HG03439 (cell line): ENCODE results near the gene USP36.
"Not testable (repeated sequence)": the region's sequence is repeated elsewhere in the genome, so short reads cannot be mapped to it uniquely, and the experiment has no call there.

Source experiments
- ATAC-seq: cut with Tn5 transposase; IDR thresholded peaks from one replicate; pipeline ENCODE4 v1.9.1; 2021; ENCODE audit warnings: mild to moderate bottlenecking, moderate library complexity; ENCODE audit not compliant: unreplicated experiment

USP36 gene

DNA sequence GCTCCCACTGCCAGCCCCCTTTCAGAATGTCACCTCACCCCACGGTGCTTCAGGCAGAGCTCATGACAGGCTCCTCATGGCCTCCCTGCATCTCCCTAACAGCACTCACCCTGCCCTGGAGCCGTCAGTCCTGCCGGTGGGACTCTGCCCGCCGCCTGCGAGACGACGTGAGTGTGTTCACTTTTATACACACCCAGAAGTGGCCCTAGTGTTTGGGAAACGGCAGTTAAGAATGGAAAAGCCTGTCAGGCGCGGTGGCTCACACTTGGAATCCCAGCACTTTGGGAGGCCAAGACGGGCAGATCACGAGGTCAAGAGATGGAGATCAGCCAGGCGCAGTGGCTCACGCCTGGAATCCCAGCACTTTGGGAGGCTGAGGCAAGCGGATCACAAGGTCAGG lies 46.2 kb downstream of the USP36 start:
- no peak for ATAC-seq

GRCh38 chr17:78793968-78794367 lies 46.6 kb downstream of the USP36 start:
- no peak for ATAC-seq

- no peak for ATAC-seq
Observed at GRCh38 chr17:78793415-78793814, 47.2 kb downstream of the USP36 start.

DNA sequence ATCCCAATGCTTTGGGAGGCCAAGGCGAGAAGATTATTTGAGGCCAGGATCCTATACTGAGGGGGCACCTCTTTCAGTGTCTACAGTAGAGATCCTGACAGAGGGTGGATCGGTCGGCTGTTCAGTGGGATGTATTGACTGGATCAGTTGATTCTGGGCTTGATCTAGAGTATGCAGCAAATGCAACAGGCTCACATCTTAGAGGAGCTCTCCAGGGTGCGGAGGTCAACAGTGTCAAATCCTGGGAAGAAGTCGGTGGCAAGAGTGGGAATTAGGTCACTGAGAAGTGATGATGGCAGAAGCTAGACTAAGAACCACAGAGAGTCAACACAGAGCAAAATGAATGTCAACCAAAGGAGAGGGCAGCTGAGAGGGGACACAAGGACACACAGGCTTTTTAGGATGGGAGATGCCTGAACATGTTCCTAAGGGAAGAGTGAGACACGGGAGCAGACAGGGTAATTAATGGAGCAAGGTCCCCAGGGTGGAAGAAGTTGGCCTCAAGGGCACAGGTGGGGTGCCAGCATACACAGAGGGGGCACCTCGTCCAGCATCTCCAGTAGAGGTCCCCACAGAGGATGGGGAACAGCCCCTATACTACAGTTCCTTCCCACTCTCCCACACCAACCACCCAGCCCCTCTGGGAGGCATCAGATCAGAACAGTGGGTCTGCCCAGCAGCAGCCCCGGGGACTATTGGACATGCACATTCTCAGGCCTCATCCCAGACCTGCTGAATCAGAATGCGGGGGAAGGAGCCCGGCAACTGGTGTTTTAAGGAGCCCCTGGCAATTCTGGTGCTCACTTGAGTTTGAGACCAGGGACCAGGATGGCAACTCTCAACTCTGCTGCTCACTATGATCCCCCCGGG lies 48.5 kb downstream of the USP36 start:
- ATAC-seq: no peak

- ATAC-seq: no peak
Observed at GRCh38 chr17:78790552-78790951, 50.1 kb downstream of the USP36 start.

GRCh38 chr17:78789663-78790181 lies 50.9 kb downstream of the USP36 start:
- no peak for ATAC-seq

GRCh38 chr17:78789149-78789662 lies 51.4 kb downstream of the USP36 start:
- ATAC-seq: no peak

- ATAC-seq: no peak
Observed at GRCh38 chr17:78788451-78788850, 52.2 kb downstream of the USP36 start.

DNA sequence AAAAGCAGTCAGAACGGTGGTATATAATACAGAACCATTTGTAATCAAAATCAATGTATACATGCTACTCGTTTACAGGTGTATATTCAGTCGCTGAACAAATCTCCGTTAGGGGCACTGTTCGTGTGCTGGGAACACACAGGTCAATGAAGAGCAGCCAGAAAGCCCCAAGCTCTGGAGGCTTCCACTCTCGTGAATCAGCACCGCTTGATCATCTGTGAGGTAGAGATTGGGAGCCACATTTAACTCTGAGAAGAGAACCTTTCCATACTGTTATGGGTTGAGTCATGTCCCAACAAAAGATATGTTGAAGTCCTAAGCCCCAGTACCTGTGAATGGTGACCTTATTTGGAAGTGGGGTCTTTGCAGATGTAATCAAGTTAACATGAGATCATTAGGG lies 53.2 kb downstream of the USP36 start:
- ATAC-seq: no peak

- ATAC-seq: no peak
Observed at GRCh38 chr17:78785663-78786057, 55.0 kb downstream of the USP36 start.

DNA sequence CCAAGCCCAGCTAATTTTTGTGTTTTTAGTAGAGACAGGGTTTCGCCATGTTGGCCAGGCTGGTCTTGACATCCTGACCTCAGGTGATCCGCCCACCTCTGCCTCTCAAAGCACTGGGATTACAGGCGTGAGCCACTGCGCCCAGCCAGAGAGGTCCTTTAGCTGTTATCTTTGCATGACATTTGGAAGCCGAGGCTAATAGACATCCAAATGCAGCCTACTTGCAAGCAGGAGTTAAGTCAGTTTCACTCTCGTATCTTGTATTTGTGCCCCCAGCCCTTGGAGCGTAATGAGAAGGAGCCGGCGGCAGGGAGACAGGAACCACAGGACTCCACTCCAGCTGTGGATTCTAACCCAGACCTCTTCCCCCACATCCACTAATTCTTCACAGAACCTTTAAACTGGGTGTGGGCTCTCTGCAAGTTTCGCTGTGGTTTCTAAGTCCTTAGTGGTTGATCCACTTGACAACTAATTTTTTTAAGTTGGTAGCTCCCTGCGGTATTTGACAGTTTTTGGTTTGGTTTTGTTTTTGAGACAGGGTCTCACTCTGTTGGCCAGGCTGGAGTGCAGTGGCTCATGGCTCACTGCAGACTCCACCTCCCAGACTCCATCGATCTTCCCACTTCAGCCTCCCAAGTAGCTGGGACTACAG lies 55.5 kb downstream of the USP36 start:
- no peak for ATAC-seq

GRCh38 chr17:78784352-78784751 lies 56.3 kb downstream of the USP36 start:
- ATAC-seq: no peak

GRCh38 chr17:78783711-78784324 lies 56.8 kb downstream of the USP36 start:
- ATAC-seq: no peak

DNA sequence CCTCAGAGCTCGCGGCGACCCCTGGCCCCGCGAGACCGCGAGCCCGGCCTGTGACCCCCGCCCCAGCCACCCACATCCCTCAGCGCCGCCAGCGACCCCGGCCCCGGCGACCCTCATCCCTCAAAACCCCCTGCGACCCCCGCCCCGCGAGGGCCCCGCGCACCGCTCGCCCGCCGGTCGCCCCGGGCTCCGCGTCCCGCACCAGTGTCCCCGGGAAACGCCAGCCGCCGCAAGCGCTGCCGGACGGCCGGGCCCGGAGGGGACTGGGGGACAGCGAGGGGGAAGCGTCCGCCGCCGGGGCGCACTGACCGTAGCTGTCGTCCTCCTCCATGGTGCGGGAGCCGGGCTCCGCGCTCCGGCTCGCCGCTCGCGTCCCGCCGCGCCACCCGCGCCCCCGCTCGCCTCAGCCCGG lies 58.7 kb downstream of the USP36 start, which contains the start of gene CYTH1:
TSS of gene CYTH1 (minus strand) at position 381 of the 412 bp plus-strand sequence. CDS start at position 331, 50 bp downstream.
- peak; percentile 3 for ATAC-seq

- ATAC-seq: peak; percentile 11
Observed at GRCh38 chr17:78781104-78781892, 59.3 kb downstream of the USP36 start.

GRCh38 chr17:78780335-78780734 lies 60.3 kb downstream of the USP36 start:
- no peak for ATAC-seq

- ATAC-seq: no peak
Observed at GRCh38 chr17:78779850-78780249, 60.8 kb downstream of the USP36 start.

DNA sequence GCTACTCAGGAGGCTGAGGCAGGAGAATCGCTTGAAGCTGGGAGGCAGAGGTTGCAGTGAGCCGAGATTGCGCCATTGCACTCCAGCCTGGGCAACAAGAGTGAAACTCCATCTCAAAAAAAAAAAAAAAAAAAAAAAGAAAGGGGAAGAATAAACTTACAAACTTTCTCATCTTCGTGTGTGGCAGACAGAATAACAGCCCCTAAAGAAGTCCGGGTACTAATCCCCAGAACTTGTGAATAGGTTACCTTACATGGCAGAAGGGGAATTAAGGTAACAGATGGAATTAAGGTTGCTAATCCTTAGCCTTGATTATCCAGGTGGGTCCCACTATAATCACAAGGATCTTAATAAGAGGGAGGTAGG lies 61.3 kb downstream of the USP36 start:
- ATAC-seq: not testable (repeated sequence)

GRCh38 chr17:78777881-78778280 lies 62.7 kb downstream of the USP36 start:
- no peak for ATAC-seq

DNA sequence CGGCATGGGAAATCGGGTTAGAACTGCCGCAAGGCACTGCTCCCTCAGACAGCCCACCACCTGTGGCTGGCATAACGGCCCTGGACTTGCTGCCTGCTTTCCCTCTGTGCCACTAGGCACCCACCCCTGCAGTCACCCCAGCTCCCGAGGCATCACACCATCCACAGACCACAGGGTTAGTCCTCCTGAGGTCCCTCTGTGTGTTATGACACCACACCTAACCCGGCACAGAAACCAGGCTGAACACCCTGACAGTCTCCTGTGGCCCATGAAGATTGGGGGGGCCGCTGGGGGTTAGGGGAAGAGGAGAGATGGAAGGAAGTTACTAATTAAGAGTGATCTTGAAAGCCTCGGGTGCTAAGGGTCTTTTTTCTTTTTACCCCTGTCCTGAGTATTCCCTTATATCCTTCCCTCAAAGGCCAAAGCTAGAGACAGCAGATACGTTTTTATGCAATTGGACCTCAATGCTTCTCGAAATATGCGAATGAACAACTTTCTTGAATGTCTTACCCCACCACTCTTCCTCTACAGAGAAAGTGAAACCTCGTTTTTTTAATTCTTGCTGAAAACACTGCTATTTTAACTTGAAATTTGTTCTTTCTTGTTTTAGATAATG lies 65.5 kb downstream of the USP36 start:
- no peak for ATAC-seq
